PC-3 (cell line): ENCODE data around the gene SAXO2.
"Not testable (repeated sequence)": the region's sequence is repeated elsewhere in the genome, so short reads cannot be mapped to it uniquely, and the experiment has no call there.

ENCODE experiments used
- EZH2 ChIP-seq: fragments of 300-600 bp; sonication (generic); IDR thresholded peaks from one replicate; pipeline ENCODE4 v1.6.1; 2017; ENCODE audit warnings: antibody characterized with exemption, mild to moderate bottlenecking, low read length; ENCODE audit not compliant: unreplicated experiment
- TF ChIP-seq, protein P1 (sequence below): fragments of 300-600 bp; sonication (generic); conservative IDR thresholded peaks from 2 replicates; pipeline ENCODE4 v1.5.1; 2017; ENCODE audit warnings: antibody characterized with exemption, low read depth, mild to moderate bottlenecking, low read length

DNA sequence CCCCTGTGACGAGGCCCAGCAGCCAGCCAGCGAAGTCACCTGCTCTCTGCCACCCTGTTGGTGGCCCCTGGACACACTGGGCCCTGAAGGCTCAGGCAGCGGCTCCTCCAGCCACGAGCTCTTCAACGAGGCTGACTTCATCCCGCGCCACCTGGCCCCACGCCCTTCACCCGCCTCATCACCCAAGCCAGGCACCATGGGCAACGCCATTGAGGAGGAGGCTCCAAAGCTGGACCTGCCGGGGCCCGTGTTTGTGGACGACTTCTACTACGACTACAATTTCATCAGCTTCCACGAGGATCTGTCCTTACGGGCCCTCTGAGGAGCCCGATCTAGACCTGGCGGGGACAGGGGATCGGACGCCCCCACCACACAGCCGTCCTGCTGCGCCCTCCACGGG lies 64.3 kb downstream of the SAXO2 start:
- TF ChIP-seq EZH2: not testable (repeated sequence)
- TF ChIP-seq, protein P1, sequence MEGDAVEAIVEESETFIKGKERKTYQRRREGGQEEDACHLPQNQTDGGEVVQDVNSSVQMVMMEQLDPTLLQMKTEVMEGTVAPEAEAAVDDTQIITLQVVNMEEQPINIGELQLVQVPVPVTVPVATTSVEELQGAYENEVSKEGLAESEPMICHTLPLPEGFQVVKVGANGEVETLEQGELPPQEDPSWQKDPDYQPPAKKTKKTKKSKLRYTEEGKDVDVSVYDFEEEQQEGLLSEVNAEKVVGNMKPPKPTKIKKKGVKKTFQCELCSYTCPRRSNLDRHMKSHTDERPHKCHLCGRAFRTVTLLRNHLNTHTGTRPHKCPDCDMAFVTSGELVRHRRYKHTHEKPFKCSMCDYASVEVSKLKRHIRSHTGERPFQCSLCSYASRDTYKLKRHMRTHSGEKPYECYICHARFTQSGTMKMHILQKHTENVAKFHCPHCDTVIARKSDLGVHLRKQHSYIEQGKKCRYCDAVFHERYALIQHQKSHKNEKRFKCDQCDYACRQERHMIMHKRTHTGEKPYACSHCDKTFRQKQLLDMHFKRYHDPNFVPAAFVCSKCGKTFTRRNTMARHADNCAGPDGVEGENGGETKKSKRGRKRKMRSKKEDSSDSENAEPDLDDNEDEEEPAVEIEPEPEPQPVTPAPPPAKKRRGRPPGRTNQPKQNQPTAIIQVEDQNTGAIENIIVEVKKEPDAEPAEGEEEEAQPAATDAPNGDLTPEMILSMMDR: not testable (repeated sequence)
